Liver (tissue), 3 donors: ENCODE data around the gene SERPINB4.

Experiments
- GABPA ChIP-seq, 2 donors: IDR thresholded peaks in 1 of 2; conservative IDR thresholded peaks in 1 of 2; 2 replicates each; pipeline ENCODE4 v1.6.1; 2016; ENCODE audit warnings: antibody characterized with exemption in 2 of 2, mild to moderate bottlenecking in 1 of 2, moderate library complexity in 1 of 2
- MAX ChIP-seq: IDR thresholded peaks from 2 replicates; pipeline ENCODE4 v1.6.1; 2016; ENCODE audit warnings: antibody characterized with exemption
- RAD21 ChIP-seq, 2 donors: IDR thresholded peaks; 2 replicates each; pipeline ENCODE4 v1.6.1; 2016; ENCODE audit warnings: antibody characterized with exemption in 2 of 2, mild to moderate bottlenecking in 2 of 2
- RXRA ChIP-seq, 2 donors: IDR thresholded peaks; 2 replicates each; pipeline ENCODE4 v1.6.1; 2017 to 2018; ENCODE audit warnings: antibody characterized with exemption in 2 of 2, mild to moderate bottlenecking in 1 of 2
- YY1 ChIP-seq: IDR thresholded peaks from 2 replicates; pipeline ENCODE4 v1.6.1; 2016; ENCODE audit warnings: antibody characterized with exemption, mild to moderate bottlenecking
- TF ChIP-seq, protein P1 (sequence below): fragments of 150-350 bp; IDR thresholded peaks from 2 replicates; pipeline ENCODE4 v1.5.1; 2017; ENCODE audit warnings: improper control_type of control experiment, low read depth, low read length; ENCODE audit not compliant: missing input control
- TF ChIP-seq, protein P2 (sequence below): IDR thresholded peaks from 2 replicates; pipeline ENCODE4 v1.6.1; 2016; ENCODE audit warnings: antibody characterized with exemption
- TF ChIP-seq, protein P3 (sequence below): IDR thresholded peaks from 2 replicates; pipeline ENCODE4 v1.6.1; 2016; ENCODE audit warnings: antibody characterized with exemption, mild to moderate bottlenecking
- donor health status: healthy.
- donor health status: healthy.

GRCh38 chr18:63619661-63620060 lies 24.4 kb downstream of the SERPINB4 start:
- TF ChIP-seq, protein P1, sequence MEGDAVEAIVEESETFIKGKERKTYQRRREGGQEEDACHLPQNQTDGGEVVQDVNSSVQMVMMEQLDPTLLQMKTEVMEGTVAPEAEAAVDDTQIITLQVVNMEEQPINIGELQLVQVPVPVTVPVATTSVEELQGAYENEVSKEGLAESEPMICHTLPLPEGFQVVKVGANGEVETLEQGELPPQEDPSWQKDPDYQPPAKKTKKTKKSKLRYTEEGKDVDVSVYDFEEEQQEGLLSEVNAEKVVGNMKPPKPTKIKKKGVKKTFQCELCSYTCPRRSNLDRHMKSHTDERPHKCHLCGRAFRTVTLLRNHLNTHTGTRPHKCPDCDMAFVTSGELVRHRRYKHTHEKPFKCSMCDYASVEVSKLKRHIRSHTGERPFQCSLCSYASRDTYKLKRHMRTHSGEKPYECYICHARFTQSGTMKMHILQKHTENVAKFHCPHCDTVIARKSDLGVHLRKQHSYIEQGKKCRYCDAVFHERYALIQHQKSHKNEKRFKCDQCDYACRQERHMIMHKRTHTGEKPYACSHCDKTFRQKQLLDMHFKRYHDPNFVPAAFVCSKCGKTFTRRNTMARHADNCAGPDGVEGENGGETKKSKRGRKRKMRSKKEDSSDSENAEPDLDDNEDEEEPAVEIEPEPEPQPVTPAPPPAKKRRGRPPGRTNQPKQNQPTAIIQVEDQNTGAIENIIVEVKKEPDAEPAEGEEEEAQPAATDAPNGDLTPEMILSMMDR = no peak
- TF ChIP-seq RXRA (IDR thresholded peaks at IDR 0.05) = no peak
- TF ChIP-seq YY1 = no peak
- no peak for TF ChIP-seq MAX
- TF ChIP-seq GABPA (IDR thresholded peaks at IDR 0.05 in 1 of 2, conservative IDR thresholded peaks at IDR 0.05 in 1 of 2) = no peak
- TF ChIP-seq, protein P2, sequence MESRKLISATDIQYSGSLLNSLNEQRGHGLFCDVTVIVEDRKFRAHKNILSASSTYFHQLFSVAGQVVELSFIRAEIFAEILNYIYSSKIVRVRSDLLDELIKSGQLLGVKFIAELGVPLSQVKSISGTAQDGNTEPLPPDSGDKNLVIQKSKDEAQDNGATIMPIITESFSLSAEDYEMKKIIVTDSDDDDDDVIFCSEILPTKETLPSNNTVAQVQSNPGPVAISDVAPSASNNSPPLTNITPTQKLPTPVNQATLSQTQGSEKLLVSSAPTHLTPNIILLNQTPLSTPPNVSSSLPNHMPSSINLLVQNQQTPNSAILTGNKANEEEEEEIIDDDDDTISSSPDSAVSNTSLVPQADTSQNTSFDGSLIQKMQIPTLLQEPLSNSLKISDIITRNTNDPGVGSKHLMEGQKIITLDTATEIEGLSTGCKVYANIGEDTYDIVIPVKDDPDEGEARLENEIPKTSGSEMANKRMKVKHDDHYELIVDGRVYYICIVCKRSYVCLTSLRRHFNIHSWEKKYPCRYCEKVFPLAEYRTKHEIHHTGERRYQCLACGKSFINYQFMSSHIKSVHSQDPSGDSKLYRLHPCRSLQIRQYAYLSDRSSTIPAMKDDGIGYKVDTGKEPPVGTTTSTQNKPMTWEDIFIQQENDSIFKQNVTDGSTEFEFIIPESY = no peak
- TF ChIP-seq, protein P3, sequence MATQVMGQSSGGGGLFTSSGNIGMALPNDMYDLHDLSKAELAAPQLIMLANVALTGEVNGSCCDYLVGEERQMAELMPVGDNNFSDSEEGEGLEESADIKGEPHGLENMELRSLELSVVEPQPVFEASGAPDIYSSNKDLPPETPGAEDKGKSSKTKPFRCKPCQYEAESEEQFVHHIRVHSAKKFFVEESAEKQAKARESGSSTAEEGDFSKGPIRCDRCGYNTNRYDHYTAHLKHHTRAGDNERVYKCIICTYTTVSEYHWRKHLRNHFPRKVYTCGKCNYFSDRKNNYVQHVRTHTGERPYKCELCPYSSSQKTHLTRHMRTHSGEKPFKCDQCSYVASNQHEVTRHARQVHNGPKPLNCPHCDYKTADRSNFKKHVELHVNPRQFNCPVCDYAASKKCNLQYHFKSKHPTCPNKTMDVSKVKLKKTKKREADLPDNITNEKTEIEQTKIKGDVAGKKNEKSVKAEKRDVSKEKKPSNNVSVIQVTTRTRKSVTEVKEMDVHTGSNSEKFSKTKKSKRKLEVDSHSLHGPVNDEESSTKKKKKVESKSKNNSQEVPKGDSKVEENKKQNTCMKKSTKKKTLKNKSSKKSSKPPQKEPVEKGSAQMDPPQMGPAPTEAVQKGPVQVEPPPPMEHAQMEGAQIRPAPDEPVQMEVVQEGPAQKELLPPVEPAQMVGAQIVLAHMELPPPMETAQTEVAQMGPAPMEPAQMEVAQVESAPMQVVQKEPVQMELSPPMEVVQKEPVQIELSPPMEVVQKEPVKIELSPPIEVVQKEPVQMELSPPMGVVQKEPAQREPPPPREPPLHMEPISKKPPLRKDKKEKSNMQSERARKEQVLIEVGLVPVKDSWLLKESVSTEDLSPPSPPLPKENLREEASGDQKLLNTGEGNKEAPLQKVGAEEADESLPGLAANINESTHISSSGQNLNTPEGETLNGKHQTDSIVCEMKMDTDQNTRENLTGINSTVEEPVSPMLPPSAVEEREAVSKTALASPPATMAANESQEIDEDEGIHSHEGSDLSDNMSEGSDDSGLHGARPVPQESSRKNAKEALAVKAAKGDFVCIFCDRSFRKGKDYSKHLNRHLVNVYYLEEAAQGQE = no peak
- TF ChIP-seq RAD21 (IDR thresholded peaks at IDR 0.05) = no peak
